HG03025 (cell line): ENCODE data around the gene P4HA2.

ENCODE experiments used
- ATAC-seq: cut with Tn5 transposase; IDR thresholded peaks from one replicate; pipeline ENCODE4 v1.9.1; 2021; ENCODE audit warnings: mild to moderate bottlenecking, moderate library complexity; ENCODE audit not compliant: unreplicated experiment, low FRiP score

The P4HA2 gene

GRCh38 chr5:132227485-132228240 is at the start of gene P4HA2:
Gene P4HA2 (minus strand): TSS chr5:132227853. CDS start chr5:132218626, 9,227 bp downstream.
- ATAC-seq: peak; percentile 77

- no peak for ATAC-seq
These were observed 49.6 kb upstream of the P4HA2 start for GRCh38 chr5:132277256-132277655.

- no peak for ATAC-seq
These were observed 47.9 kb upstream of the P4HA2 start for GRCh38 chr5:132275367-132276220.

- no peak for ATAC-seq
These were observed 46.6 kb upstream of the P4HA2 start for GRCh38 chr5:132274050-132274792.

GRCh38 chr5:132273631-132274030 is 46.0 kb upstream of the P4HA2 start:
- no peak for ATAC-seq

- no peak for ATAC-seq
These were observed 44.9 kb upstream of the P4HA2 start for GRCh38 chr5:132272311-132273210.

GRCh38 chr5:132271251-132272246 is 43.9 kb upstream of the P4HA2 start:
- ATAC-seq: no peak

- ATAC-seq: no peak
These were observed 43.1 kb upstream of the P4HA2 start for GRCh38 chr5:132270706-132271105.

GRCh38 chr5:132270335-132270665 is 42.6 kb upstream of the P4HA2 start:
- ATAC-seq: no peak

- no peak for ATAC-seq
These were observed 42.1 kb upstream of the P4HA2 start for GRCh38 chr5:132269635-132270334.

- no peak for ATAC-seq
These were observed 41.3 kb upstream of the P4HA2 start for GRCh38 chr5:132268769-132269551.

GRCh38 chr5:132267931-132268768 is 40.5 kb upstream of the P4HA2 start:
- no peak for ATAC-seq

- ATAC-seq: no peak
These were observed 39.6 kb upstream of the P4HA2 start for GRCh38 chr5:132267166-132267739.

- ATAC-seq: no peak
These were observed 39.1 kb upstream of the P4HA2 start for GRCh38 chr5:132266836-132267160.

GRCh38 chr5:132266031-132266835 is 38.6 kb upstream of the P4HA2 start:
- ATAC-seq: no peak
